NCI-H1105 treated with DMSO at 0.1 percent for 48 hours (cell line): Measurements from ENCODE around the gene MRPS35.
"Not testable (repeated sequence)": the region's sequence is repeated elsewhere in the genome, so short reads cannot be mapped to it uniquely, and the experiment has no call there.

ENCODE experiments used
- DNase-seq: peaks from one replicate; lab custom pipeline; 2025; lab: John Stamatoyannopoulos, UW

The MRPS35 gene

GRCh38 chr12:27709212-27709931 is 1.3 kb upstream of the MRPS35 start:
- no peak for DNase-seq

DNA sequence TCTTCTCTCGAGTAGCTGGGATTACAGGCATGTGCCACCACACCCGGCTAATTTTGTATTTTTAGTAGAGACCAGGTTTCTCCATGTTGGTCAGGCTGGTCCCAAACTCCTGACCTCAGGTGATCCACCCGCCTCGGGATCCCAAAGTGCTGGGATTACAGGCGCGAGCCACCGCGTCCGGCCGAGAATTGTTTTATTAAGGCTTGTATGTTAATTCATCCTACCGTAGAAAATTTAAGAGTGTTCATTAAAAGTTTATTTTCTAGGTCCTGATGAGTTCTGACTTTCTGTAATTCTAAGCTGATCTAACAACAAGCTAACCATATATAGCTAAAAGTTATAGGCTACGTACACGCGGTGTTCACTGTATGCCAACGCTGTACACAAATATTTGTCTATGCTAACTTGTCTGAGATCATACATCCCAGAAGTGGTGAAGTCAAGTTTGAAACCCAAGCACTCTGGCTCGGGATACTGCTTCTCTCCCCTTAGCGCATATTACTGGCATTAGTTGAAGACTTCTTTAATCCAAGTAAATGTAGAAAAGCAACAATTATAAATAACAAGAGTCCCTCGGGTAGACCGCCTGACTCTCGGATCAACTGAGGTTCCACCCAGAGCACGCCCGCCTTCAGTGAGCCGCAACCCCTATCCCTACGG is 570 bp upstream of the MRPS35 start:
- DNase-seq, result peak; percentile 59

GRCh38 chr12:27711317-27711682 is 668 bp downstream of the MRPS35 start:
- DNase-seq, result peak; percentile 52

- DNase-seq, result no peak
These were observed 1.3 kb downstream of the MRPS35 start for GRCh38 chr12:27711967-27712366.

DNA sequence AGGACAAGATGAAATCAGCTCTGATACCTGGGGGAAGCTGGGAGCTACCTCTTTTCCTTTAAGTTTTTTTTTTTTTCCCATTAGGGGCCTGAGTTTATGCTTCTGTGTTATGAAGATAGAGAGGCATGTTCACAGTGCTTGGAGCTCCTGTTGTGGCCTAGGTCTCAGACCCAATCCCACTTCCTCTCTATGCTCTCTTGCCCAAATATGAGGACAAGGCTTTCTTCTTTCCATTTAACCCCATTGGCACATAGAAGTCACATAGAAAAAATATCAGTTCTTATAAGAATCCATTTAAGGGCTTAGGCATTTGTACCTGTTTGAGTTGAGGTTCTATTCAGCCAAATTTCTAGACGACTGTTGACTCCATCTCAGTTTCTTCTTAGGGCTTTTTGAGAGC is 12.6 kb downstream of the MRPS35 start:
- DNase-seq, result no peak

- no peak for DNase-seq
These were observed 19.5 kb downstream of the MRPS35 start for GRCh38 chr12:27730097-27730588.

GRCh38 chr12:27732281-27732680 is 21.6 kb downstream of the MRPS35 start:
- DNase-seq, result no peak

DNA sequence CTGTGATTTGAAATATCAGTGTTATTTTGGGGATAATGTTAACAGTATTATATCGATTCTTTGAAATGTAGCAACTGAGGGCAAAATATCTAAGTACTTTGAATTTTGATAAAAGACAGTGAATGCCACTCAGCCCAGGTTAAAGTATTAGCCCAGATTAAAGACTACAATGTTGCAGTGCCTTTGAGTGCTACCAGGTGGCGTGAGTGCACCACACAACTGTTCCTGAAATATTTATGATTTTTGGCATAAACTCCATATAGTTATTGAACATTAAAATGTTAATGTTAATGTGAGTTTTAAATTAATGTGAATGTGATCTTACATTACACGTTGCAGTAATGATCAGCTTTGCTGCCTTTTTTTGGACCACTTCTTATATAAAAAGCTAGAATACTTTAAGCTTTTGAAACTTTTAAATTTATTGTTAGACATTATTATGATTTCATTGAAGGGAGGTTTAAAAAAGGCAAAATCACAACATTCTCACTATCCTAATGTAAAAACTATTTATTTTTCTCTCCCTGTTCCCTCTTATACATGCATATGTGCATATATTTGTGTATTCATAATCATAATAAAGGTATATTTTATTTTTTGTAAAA is 22.5 kb downstream of the MRPS35 start:
- DNase-seq, result peak; percentile 40

GRCh38 chr12:27733791-27734190 is 23.2 kb downstream of the MRPS35 start:
- no peak for DNase-seq

- DNase-seq, result not testable (repeated sequence)
These were observed 23.7 kb downstream of the MRPS35 start for GRCh38 chr12:27734321-27734720.

DNA sequence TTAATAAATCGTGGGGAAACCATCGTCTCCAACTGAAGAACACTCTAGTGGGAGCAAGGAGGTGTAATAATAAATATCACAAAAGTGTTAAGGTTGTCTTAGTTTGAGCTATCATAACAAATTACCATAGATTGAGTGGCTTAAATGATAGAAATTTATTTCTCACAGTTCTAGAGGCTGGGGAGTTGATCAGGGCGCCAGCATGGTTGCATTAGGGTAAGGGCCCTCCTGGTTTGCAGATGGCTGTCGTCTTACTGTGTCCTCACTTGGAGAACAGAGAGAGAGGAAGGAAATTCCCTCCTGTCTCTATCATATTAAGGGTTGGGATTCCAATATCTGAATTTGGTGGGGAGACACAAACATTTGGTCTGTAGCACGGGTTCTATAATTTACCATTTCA is 33.0 kb downstream of the MRPS35 start:
- DNase-seq, result no peak

DNA sequence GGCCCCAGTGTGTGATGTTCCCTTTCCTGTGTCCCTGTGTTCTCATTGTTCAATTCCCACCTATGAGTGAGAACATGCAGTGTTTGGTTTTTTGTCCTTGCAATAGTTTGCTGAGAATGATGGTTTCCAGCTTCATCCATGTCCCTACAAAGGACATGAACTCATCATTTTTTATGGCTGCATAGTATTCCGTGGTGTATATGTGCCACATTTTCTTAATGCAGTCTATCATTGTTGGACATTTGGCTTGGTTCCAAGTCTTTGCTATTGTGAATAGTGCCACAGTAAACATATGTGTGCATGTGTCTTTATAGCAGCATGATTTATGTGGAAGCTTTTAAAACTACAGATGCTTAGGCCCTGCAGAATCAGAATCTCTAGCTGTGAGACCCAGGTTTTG is 35.1 kb downstream of the MRPS35 start:
- DNase-seq, result not testable (repeated sequence)

DNA sequence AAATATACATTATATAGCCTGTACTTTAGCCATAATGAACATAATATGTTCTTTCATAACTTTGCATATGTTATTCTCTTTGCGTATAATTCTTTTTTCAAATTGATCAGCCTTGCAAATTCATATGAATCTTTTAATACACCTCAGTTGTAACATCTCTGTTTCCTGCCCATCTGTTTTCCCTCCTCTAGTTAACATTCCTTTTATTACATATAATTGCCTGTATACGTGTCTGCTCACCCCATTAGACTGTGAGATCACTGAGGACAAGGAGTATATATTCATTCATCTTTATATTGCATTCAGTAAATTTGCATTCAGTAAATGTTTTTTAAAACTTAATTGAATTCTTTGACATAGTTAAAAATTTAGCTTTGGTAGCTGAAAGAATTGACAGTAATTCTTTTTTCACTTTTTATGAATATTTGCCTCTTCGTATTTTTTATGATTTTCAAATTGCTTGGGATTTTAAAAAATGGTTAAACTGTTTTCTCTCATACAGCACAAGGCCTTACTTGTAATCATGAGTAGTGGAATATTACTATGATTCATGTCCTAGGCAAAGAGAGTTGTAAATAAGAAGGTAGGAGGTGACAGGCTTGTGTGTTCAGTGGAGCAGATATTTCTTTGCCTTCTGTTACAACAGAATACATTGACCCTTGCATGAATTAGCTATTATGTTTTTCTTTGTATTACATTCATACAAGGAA is 36.6 kb downstream of the MRPS35 start:
- no peak for DNase-seq

DNA sequence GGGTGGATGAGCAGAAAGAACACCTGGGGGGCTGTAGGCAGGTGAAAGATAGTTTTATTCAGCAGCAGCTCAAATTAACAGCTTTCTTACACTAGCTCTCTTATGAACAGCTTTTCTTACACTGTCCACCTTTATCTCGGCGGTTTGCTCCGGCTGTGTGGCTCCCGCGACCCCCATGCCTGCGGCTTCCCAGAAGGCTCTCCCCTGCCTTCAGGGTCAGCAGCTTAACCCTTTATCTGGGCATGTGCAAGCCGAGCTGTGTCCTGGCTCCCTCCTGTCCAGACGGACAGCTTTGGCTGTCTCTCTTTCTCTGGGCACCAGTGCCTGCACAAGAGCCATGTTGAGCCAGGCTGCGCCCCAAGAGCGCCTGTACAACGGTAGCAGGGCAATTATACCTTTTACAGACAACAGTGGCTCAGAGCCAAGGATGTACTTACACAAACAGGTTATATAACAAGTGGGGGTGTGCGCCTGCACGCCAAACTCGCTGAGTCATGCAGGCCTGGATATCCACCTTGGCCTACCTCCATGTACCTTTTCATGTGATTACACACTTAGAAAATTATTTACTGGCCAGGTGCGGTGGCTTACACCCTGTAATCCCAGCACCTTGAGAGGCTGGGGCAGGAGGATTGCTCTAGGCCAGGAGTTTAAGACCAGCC is 40.9 kb downstream of the MRPS35 start:
- peak; percentile 54 for DNase-seq

DNA sequence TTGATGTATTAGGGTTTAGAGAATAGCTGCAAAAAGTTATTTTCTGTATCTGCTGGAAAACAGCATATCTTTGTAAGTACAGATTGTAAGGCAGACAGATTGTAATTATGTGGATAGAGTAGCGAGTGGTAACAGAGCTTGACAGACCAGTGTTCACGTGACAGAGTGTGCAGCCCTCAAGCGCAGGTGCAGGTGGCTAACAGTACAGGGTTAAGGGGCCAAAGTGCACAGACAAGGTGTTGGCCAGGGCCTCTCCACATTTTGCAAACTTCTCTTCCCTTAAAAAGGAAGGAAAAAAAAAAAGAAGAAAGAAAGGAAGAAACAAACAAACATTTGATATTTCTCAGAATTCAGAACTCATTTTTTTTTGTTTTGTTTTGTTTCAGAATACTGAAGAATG is 44.2 kb downstream of the MRPS35 start:
- no peak for DNase-seq

- no peak for DNase-seq
These were observed 46.1 kb downstream of the MRPS35 start for GRCh38 chr12:27756670-27757195.

- DNase-seq, result no peak
These were observed 52.1 kb downstream of the MRPS35 start for GRCh38 chr12:27762757-27763156.

GRCh38 chr12:27766587-27766986 is 56.0 kb downstream of the MRPS35 start:
- DNase-seq, result no peak

DNA sequence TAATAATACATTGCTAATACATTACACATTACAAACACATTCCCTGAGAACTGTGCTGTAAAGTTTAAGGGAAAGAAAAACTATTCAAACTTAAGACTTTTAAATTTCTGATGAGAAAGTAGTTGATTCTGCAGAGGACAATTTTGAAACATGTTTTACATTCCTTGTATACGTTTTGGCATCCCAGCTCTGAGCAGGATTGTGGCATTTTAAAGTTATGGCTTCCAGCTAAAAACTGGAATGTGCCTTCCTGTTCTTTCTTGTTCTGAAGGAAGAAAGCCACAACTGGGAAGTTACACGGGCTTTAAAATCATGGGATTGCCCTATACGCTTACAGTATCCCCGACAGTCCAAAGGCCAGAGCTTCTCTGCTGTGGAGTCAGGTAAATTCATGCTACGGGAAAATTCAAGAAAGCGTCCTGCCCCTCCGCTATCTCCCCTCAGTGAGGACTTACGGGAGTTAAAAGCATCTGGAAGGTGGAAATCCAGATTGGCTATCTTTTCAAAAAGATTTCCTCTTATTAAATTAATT is 58.6 kb downstream of the MRPS35 start:
- no peak for DNase-seq

GRCh38 chr12:27771481-27772327 is 61.1 kb downstream of the MRPS35 start:
- no peak for DNase-seq
